WERI-Rb-1 (cell line): ENCODE data around the gene TIMM22.
"Not testable (repeated sequence)": the region's sequence is repeated elsewhere in the genome, so short reads cannot be mapped to it uniquely, and the experiment has no call there.

Experiments used
- DNase-seq: peaks from one replicate; pipeline ENCODE4 v3.0.0-alpha.2; 2020
- H3K27ac ChIP-seq: fragments of 250-450 bp; sonication (Bioruptor Pico); 2 replicates; pipeline ENCODE4 v1.5.1; 2020; ENCODE audit warnings: mild to moderate bottlenecking, moderate library complexity
- H3K27me3 ChIP-seq: fragments of 250-450 bp; sonication (Bioruptor Pico); 2 replicates; pipeline ENCODE4 v1.5.1; 2021; ENCODE audit warnings: mild to moderate bottlenecking, low read depth, moderate library complexity; ENCODE audit not compliant: insufficient read depth, severe bottlenecking
- H3K36me3 ChIP-seq: fragments of 250-450 bp; sonication (Bioruptor Pico); 2 replicates; pipeline ENCODE4 v1.5.1; 2020; ENCODE audit warnings: mild to moderate bottlenecking, moderate library complexity
- H3K4me3 ChIP-seq: 2 replicates; pipeline ENCODE4 v1.5.1; 2011; ENCODE audit warnings: low read depth, mild to moderate bottlenecking, control low read depth, low read length
- H3K9me3 ChIP-seq: fragments of 250-450 bp; sonication (Bioruptor Pico); 2 replicates; pipeline ENCODE4 v1.5.1; 2021; ENCODE audit warnings: mild to moderate bottlenecking, moderate library complexity; ENCODE audit not compliant: severe bottlenecking
- CTCF ChIP-seq: IDR thresholded peaks from 2 replicates; pipeline ENCODE4 v1.5.1; 2011; ENCODE audit warnings: low read depth, mild to moderate bottlenecking, control low read depth, inconsistent platforms, low read length

Gene TIMM22

GRCh38 chr17:996554-997344 lies at the start of gene TIMM22:
TSS of gene TIMM22 (plus strand) at chr17:997129. CDS start at chr17:997143, 14 bp downstream.
- Histone ChIP-seq H3K27ac (peak within 1 kb of the TSS; percentile 96), H3K9me3 (peaks cover 3% of the 10 kb centered on the region), H3K4me3 (peak within 1 kb of the TSS; percentile 70), H3K36me3 (peaks cover 31% of the 10 kb centered on the region), H3K27me3 (no peaks in the 10 kb centered on the region)
- peak; percentile 95 for TF ChIP-seq CTCF
- DNase-seq: peak; percentile 95

DNA sequence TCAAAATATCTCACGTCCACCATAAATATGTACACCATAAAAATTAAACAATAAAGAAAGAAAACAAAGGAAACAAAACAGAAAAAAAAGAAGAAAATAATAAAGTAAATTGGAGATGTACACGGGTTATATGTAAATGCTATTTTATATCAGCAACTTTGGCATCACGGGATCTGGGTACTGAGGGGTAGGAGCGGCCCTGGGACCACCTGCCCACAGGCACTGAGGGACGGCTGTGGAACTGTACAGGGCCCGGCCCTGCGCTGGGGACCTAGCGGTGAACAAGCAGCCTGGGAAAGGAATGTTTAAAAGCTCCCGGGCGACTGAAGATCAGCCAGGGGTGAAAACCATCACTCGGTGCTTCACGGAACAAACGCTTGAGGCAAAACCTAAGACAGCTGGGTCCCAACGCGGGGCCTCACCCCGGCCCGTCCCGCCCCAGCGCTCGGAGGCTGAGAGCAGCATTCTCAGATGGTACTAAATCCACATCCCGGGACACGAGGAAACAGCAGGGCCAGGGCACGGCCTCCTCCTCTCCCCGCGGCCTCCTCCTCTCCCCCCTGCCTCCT lies 48.6 kb upstream of the TIMM22 start:
- H3K27ac ChIP-seq: no peak overlapping the region
- no peaks in the 10 kb centered on the region; the same call in 1 of the 2 replicates for H3K36me3 ChIP-seq
- no peaks in the 10 kb centered on the region for H3K27me3 ChIP-seq
- H3K4me3 ChIP-seq: no peak overlapping the region
- no peaks in the 10 kb centered on the region for H3K9me3 ChIP-seq
- no peak for TF ChIP-seq CTCF
- no peak for DNase-seq

DNA sequence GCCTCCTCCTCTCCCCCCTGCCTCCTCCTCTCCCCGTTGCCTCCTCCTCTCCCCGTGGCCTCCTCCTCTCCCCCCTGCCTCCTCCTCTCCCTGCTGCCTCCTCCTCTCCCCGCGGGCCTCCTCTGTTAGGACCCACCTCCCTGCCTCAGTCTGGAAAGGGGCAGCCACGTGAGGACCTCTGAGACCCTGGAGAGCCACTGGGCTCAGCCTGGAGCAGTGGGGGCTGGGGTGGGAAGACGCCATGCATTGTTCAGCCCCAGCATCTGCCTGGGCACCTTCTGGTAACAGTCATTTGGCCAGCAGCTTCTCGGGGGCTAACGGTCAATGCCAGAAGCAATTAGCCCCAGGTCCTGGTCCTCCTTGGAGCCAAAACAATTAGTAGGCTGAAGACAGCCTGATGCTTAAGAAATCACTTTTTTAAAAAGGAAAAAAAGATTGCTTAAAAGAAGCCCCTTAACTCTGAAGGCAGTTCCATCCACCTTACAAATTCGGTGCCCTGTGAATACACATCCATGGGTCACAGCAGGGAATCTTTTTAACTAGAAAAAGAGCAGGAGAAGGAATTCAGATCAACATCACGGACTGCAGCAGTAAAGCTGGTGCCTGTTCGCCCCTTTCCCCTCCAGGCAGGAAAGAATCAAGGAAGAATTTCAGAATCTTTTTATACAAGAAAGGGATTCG lies 47.2 kb upstream of the TIMM22 start:
- H3K27ac ChIP-seq: no peak overlapping the region
- TF ChIP-seq CTCF: no peak
- no peak overlapping the region for H3K4me3 ChIP-seq
- no peaks in the 10 kb centered on the region; the same call in 1 of the 2 replicates for H3K36me3 ChIP-seq
- H3K9me3 ChIP-seq: no peaks in the 10 kb centered on the region
- DNase-seq: no peak
- no peaks in the 10 kb centered on the region for H3K27me3 ChIP-seq

- Histone ChIP-seq H3K4me3 (no peak overlapping the region), H3K27ac (no peak overlapping the region), H3K9me3 (no peaks in the 10 kb centered on the region), H3K27me3 (no peaks in the 10 kb centered on the region), H3K36me3 (no peaks in the 10 kb centered on the region; the same call in 1 of the 2 replicates)
- no peak for TF ChIP-seq CTCF
- no peak for DNase-seq
Observed at GRCh38 chr17:951325-952132, 45.4 kb upstream of the TIMM22 start.

- H3K27me3 ChIP-seq, H3K4me3 ChIP-seq, H3K36me3 ChIP-seq, H3K9me3 ChIP-seq, H3K27ac ChIP-seq, DNase-seq: not testable (repeated sequence)
Observed at GRCh38 chr17:952592-952991, 44.3 kb upstream of the TIMM22 start.

- no peak for TF ChIP-seq CTCF
- Histone ChIP-seq H3K9me3 (no peaks in the 10 kb centered on the region), H3K36me3 (no peaks in the 10 kb centered on the region), H3K27me3 (no peaks in the 10 kb centered on the region), H3K27ac (no peak overlapping the region), H3K4me3 (no peak overlapping the region)
- no peak for DNase-seq
Observed at GRCh38 chr17:953767-954166, 43.2 kb upstream of the TIMM22 start.
